ENCODE results near the gene IPO4. TPM values are rescaled to one million over a fixed set of nuclear protein-coding genes. Genes with fewer than 3 reads are reported as not detected.
A peak's percentile ranks its signal among the peaks of the same experiment; 100 is the strongest.

IPO4 gene
- total RNA-seq, 1 donor from 2014 or later = 28.8 TPM

- DNase-seq = no peak
Measured at GRCh38 chr14:24194186-24194872, 5.7 kb upstream of the IPO4 start.

GRCh38 chr14:24192933-24193332 lies 4.3 kb upstream of the IPO4 start:
- no peak for DNase-seq

- DNase-seq = no peak
Measured at GRCh38 chr14:24190416-24190815, 1.8 kb upstream of the IPO4 start.

GRCh38 chr14:24189460-24189859 lies 844 bp upstream of the IPO4 start:
- no peak for DNase-seq

GRCh38 chr14:24189059-24189375 lies 401 bp upstream of the IPO4 start:
- no peak for DNase-seq

- DNase-seq = no peak
Measured at GRCh38 chr14:24187539-24187915, 1.1 kb downstream of the IPO4 start.

- DNase-seq = no peak
Measured at GRCh38 chr14:24186831-24187538, 1.6 kb downstream of the IPO4 start.

GRCh38 chr14:24185741-24186140 lies 2.9 kb downstream of the IPO4 start:
- no peak for DNase-seq

- no peak for DNase-seq
Measured at GRCh38 chr14:24185026-24185425, 3.6 kb downstream of the IPO4 start.

- DNase-seq = no peak
Measured at GRCh38 chr14:24184104-24184970, 4.3 kb downstream of the IPO4 start.

GRCh38 chr14:24183014-24183481 lies 5.6 kb downstream of the IPO4 start:
- no peak for DNase-seq

GRCh38 chr14:24182110-24182882 lies 6.3 kb downstream of the IPO4 start:
- DNase-seq = no peak

- no peak for DNase-seq
Measured at GRCh38 chr14:24181371-24182077, 7.1 kb downstream of the IPO4 start.

- DNase-seq = peak; percentile 73
Measured at GRCh38 chr14:24179961-24180796, 8.4 kb downstream of the IPO4 start.

- DNase-seq = no peak
Measured at GRCh38 chr14:24179294-24179960, 9.2 kb downstream of the IPO4 start.

GRCh38 chr14:24178399-24179178 lies 10.0 kb downstream of the IPO4 start:
- DNase-seq = no peak

GRCh38 chr14:24177891-24178290 lies 10.7 kb downstream of the IPO4 start:
- no peak for DNase-seq

GRCh38 chr14:24177041-24177825 lies 11.4 kb downstream of the IPO4 start:
- DNase-seq = no peak

- no peak for DNase-seq
Measured at GRCh38 chr14:24176599-24176998, 12.0 kb downstream of the IPO4 start.
